Adrenal gland (tissue), 12 donors: ENCODE data around the gene KLHL2. TPM values are rescaled to one million over a fixed set of nuclear protein-coding genes. Genes with fewer than 3 reads are reported as not detected.
A peak's percentile ranks its signal among the peaks of the same experiment; 100 is the strongest.

Experiments used
- DNase-seq, 7 donors: peaks; one replicate each; pipeline ENCODE4 v3.0.0-alpha.2; 2019 to 2020
- H3K27ac ChIP-seq, 5 donors: fragments of 200-600 bp; sonication (generic) in 4 of 5; 1 replicate in 3 of 5; 2 replicates in 2 of 5; pipeline versions ENCODE4 v1.5.1 to v1.8.0; 2016 to 2020; ENCODE audit warnings: mild to moderate bottlenecking in 1 of 5
- H3K27me3 ChIP-seq: fragments of 200-600 bp; 2 replicates; pipeline ENCODE4 v1.8.0; 2021
- H3K36me3 ChIP-seq, 2 donors: fragments of 200-600 bp; replicated peaks in 1 of 2; 1 replicate in 1 of 2; 2 replicates in 1 of 2; pipeline versions ENCODE4 v1.5.1 to v1.8.0; 2018 to 2022
- H3K4me1 ChIP-seq, 2 donors: fragments of 200-600 bp; replicated peaks in 1 of 2; 1 replicate in 1 of 2; 2 replicates in 1 of 2; pipeline versions ENCODE4 v1.5.1 to v1.8.0; 2018 to 2021
- H3K4me3 ChIP-seq, 4 donors: fragments of 200-600 bp; sonication (generic) in 3 of 4; one replicate each; pipeline ENCODE4 v1.5.1; 2016 to 2018
- H3K9me3 ChIP-seq, 3 donors: fragments of 200-600 bp; sonication (generic) in 1 of 3; replicated peaks in 1 of 3; 1 replicate in 2 of 3; 2 replicates in 1 of 3; pipeline versions ENCODE4 v1.5.1 to v1.8.0; 2016 to 2021
- POLR2A ChIP-seq, 2 donors: fragments of 450-650 bp; IDR thresholded peaks; one replicate each; pipeline ENCODE4 v1.6.1; 2017; ENCODE audit warnings: antibody characterized with exemption in 2 of 2, mild to moderate bottlenecking in 2 of 2, moderate library complexity in 1 of 2
- WGBS, 4 donors: extraction: QIAGEN DNeasy Blood & Tissue Kit in 2 of 4; methylation state at CpG; one replicate each; pipeline versions ENCODE4 v1.1.5 to v1.1.7; 2013 to 2017; 5-methylcytosine and 5-hydroxymethylcytosine counted together
- intact Hi-C, 2 donors: fragments of 100-400 bp; cut with DNase I; formaldehyde crosslinking; loops; one replicate each; pipeline versions ENCODE4 v1.14.1 to v1.15.0; 2022 to 2023
- polyA plus RNA-seq, 3 donors: library from polyadenylated mRNA; stranded (reverse); fragments of 200-250 nt in 2 of 3; fragments of 350-450 nt in 1 of 3; fragmentation: Illumina TruSeq in 1 of 3; extraction: RNeasy Lipid Tissue Mini Kit (QIAGEN cat#74804) in 1 of 3; gene quantifications; one replicate each; pipeline ENCODE4 v1.2.3, GENCODE V29; 2013 to 2014
- total RNA-seq, 9 donors: library from RNA; depleted of rRNA in 4 of 9; stranded (reverse); fragments of >200 nt in 4 of 9; fragments of 120-200 nt in 1 of 9; fragmentation: NEBNext Ultra II Directional in 1 of 9; extraction: Animal tissue kit (Norgen Biotek cat#: 25700) in 1 of 9; gene quantifications; one replicate each; pipeline versions ENCODE4 v1.1.0 to v1.2.4, GENCODE V29; 2013 to 2023
- TF ChIP-seq, protein P1 (sequence below), 6 experiments: fragments of 450-650 bp in 4 of 6; fragments of 200-600 bp in 2 of 6; sonication (generic) in 1 of 6; IDR thresholded peaks; 1 replicate in 5 of 6; 2 replicates in 1 of 6; pipeline versions ENCODE4 v1.5.1 to v1.8.0; 2016 to 2021; ENCODE audit warnings: antibody characterized with exemption in 6 of 6, mild to moderate bottlenecking in 2 of 6, moderate library complexity in 1 of 6
- donor health status: healthy with polysubstance abuse.
- donor health status: Bipolar disorder and iron deficiency.
- donor health status: DM: yes; HTN: yes; CAD: no.
- donor health status: DM: no; HTN: no; CAD: no.
- donor health status: DM: no; HTN: no; CAD: no.
- donor health status: DM: yes; HTN: yes; CAD: no.

Gene KLHL2
- total and polyA plus RNA-seq, 12 donors = 9.7 to 45.5 (median 25.2) TPM

DNA sequence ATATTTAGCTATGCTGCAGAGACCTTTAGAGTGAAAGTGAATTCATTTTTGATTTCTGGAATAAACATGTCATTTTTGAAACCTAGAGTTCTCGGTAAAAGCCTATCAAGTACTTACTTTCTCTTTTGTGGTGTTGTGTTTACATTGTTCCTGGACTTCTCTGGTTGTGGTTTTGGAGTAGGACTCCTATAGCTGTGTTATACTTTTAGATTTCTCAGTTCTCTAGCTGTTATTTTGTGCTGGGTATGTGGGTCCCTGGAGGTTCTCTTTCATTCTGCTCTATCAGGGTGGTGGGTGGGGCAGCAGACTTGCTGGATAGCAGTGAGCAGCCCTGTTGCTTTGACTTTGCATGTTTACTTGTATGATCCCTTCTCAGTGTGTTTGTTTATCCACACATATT is 94.5 kb downstream of the KLHL2 start:
- Histone ChIP-seq H3K4me3 (peak overlapping the region in 1 of 4 donors; percentile 23), H3K27ac (peak overlapping the region in 1 of 5 donors; percentile 4), H3K27me3 (no peaks in the 10 kb centered on the region), H3K9me3 (no peaks in the 10 kb centered on the region), H3K36me3 (peaks cover 0 to 10% of the 10 kb centered on the region in 2 donors), H3K4me1 (peaks cover 0 to 15% of the 10 kb centered on the region in 2 donors)
- no peak for TF ChIP-seq POLR2A (IDR thresholded peaks at IDR 0.05)
- TF ChIP-seq, protein P1, sequence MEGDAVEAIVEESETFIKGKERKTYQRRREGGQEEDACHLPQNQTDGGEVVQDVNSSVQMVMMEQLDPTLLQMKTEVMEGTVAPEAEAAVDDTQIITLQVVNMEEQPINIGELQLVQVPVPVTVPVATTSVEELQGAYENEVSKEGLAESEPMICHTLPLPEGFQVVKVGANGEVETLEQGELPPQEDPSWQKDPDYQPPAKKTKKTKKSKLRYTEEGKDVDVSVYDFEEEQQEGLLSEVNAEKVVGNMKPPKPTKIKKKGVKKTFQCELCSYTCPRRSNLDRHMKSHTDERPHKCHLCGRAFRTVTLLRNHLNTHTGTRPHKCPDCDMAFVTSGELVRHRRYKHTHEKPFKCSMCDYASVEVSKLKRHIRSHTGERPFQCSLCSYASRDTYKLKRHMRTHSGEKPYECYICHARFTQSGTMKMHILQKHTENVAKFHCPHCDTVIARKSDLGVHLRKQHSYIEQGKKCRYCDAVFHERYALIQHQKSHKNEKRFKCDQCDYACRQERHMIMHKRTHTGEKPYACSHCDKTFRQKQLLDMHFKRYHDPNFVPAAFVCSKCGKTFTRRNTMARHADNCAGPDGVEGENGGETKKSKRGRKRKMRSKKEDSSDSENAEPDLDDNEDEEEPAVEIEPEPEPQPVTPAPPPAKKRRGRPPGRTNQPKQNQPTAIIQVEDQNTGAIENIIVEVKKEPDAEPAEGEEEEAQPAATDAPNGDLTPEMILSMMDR (IDR thresholded peaks at IDR 0.05) = no peak
- intact Hi-C loops = no loop called here
- no peak for DNase-seq
- 9 to 27% (median 14%) methylated on average over 1 of the region's 1 CpG for WGBS, 4 donors

DNA sequence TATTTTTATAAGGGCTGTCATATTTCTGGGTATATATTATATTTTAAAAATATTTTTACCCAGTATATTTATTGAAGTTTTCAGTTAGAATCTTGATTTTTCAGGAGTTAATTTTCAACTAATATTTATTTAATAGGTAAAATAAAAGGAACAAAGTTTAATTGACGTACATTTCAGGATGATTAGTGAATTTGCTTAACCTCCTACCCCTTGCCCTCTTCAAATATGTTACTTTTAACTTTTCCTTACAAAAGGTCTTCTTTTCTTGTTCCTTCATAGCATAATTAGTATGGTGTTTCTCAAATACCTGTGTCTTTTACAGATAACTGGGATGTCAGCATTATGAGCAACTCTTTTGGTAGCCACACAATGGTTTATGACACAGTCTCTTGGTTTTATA is 95.3 kb downstream of the KLHL2 start:
- H3K4me1 ChIP-seq = peaks cover under 1 to 21% of the 10 kb centered on the region in 2 donors
- H3K4me3 ChIP-seq = no peak overlapping the region
- DNase-seq = no peak
- intact Hi-C loops = no loop called here
- no peaks in the 10 kb centered on the region for H3K9me3 ChIP-seq
- peaks cover 0 to 9% of the 10 kb centered on the region in 2 donors for H3K36me3 ChIP-seq
- H3K27me3 ChIP-seq = no peaks in the 10 kb centered on the region
- TF ChIP-seq POLR2A (IDR thresholded peaks at IDR 0.05) = no peak
- TF ChIP-seq, protein P1 (IDR thresholded peaks at IDR 0.05) = no peak
- WGBS, 4 donors = 97 to 100% (median 99%) methylated on average over 1 of the region's 1 CpG
- no peak overlapping the region for H3K27ac ChIP-seq

DNA sequence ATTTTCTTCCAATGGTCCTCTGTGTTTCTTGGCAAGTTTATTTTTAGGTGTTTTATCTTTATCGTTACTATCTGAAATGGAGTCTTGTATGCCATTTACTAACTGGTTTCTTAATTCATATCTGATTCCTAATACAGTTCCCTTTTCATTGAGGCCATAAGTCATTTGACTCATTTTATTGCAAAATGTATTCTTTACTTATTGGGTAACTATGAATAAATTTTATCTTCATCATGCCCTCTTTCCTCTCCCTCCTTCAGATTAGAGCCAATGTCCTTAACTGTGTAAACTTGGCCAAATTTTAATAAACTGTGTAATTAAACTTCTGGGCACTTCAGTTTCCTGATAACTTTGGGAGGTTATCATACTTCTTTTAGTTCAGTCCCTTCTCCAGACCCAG is 100.8 kb downstream of the KLHL2 start:
- H3K4me1 ChIP-seq = peaks cover 11 to 12% of the 10 kb centered on the region in 2 donors
- DNase-seq = no peak
- H3K36me3 ChIP-seq = no peaks in the 10 kb centered on the region
- TF ChIP-seq, protein P1 (IDR thresholded peaks at IDR 0.05) = no peak
- no peak for TF ChIP-seq POLR2A (IDR thresholded peaks at IDR 0.05)
- H3K4me3 ChIP-seq = no peak overlapping the region
- H3K27ac ChIP-seq = peak overlapping the region in 2 of 5 donors; percentile 40 to 42
- intact Hi-C loops = no loop called here
- H3K9me3 ChIP-seq = no peaks in the 10 kb centered on the region
- 33 to 39% (median 35%) methylated on average over 1 of the region's 1 CpG for WGBS, 4 donors
- H3K27me3 ChIP-seq = no peaks in the 10 kb centered on the region

DNA sequence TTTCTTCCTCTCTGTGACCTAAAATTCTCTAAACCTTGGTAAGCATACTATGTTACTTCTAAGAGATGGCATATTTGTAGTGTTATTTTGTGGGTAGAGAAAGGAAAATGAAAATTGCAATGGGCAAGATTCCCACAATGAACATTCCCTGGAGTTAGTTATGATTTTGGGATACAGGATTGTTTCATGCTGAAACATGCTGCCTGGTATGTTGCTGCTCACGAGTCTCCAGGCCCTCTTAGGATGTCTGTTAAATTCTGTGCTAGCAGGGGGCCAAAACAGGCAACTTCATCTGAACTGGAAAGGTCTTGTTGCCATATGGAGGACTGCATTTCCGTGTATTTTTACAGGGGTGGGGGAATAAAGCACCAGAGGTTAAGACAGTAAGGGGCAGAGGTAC is 101.2 kb downstream of the KLHL2 start:
- H3K4me1 ChIP-seq = peaks cover 11 to 12% of the 10 kb centered on the region in 2 donors
- no peak overlapping the region for H3K4me3 ChIP-seq
- H3K27me3 ChIP-seq = no peaks in the 10 kb centered on the region
- TF ChIP-seq POLR2A (IDR thresholded peaks at IDR 0.05) = no peak
- TF ChIP-seq, protein P1 (IDR thresholded peaks at IDR 0.05) = no peak
- H3K9me3 ChIP-seq = no peaks in the 10 kb centered on the region
- no peak for DNase-seq
- intact Hi-C loops = no loop called here
- H3K36me3 ChIP-seq = no peaks in the 10 kb centered on the region
- H3K27ac ChIP-seq = no peak overlapping the region
- 93 to 97% (median 96%) methylated on average over 2 of the region's 2 CpGs for WGBS, 4 donors
